ENCODE measurements around the gene CCDC187.

DNA sequence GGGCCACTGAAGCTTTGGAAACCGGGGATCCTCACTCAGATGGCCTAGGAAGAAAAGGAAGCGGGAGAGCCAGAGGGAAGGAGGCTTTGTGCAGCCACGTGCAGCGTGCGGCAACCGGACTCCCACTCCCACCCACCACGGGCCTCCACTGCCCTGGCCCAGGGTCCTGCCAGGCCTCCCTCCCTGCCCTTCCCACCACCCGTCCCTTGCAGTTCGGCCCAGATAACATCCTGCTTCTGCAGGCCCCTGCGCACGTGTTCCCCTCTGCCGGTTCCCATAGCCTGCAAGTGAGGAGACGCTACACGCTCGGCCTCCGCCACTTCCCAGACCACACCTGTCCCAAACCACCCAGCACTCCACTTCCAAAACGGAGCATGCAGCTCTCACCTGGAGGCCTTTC is 94.7 kb downstream of the CCDC187 start:
- TF ChIP-seq EP300 (IDR thresholded peaks at IDR 0.05) (no peak), POLR2A (IDR thresholded peaks at IDR 0.05) (no peak)
- TF ChIP-seq, protein P1, sequence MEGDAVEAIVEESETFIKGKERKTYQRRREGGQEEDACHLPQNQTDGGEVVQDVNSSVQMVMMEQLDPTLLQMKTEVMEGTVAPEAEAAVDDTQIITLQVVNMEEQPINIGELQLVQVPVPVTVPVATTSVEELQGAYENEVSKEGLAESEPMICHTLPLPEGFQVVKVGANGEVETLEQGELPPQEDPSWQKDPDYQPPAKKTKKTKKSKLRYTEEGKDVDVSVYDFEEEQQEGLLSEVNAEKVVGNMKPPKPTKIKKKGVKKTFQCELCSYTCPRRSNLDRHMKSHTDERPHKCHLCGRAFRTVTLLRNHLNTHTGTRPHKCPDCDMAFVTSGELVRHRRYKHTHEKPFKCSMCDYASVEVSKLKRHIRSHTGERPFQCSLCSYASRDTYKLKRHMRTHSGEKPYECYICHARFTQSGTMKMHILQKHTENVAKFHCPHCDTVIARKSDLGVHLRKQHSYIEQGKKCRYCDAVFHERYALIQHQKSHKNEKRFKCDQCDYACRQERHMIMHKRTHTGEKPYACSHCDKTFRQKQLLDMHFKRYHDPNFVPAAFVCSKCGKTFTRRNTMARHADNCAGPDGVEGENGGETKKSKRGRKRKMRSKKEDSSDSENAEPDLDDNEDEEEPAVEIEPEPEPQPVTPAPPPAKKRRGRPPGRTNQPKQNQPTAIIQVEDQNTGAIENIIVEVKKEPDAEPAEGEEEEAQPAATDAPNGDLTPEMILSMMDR (IDR thresholded peaks at IDR 0.05), result no peak
